Measurements from ENCODE around the gene RPA1.
"Not testable (repeated sequence)": the region's sequence is repeated elsewhere in the genome, so short reads cannot be mapped to it uniquely, and the experiment has no call there.

The RPA1 gene

GRCh38 chr17:1820528-1821252, 9.1 kb upstream of the RPA1 start:
- no peak for DNase-seq

- DNase-seq: no peak
Measured at GRCh38 chr17:1829216-1829591, 601 bp upstream of the RPA1 start.

GRCh38 chr17:1830288-1830687, 483 bp downstream of the RPA1 start:
- peak; percentile 45 for DNase-seq

DNA sequence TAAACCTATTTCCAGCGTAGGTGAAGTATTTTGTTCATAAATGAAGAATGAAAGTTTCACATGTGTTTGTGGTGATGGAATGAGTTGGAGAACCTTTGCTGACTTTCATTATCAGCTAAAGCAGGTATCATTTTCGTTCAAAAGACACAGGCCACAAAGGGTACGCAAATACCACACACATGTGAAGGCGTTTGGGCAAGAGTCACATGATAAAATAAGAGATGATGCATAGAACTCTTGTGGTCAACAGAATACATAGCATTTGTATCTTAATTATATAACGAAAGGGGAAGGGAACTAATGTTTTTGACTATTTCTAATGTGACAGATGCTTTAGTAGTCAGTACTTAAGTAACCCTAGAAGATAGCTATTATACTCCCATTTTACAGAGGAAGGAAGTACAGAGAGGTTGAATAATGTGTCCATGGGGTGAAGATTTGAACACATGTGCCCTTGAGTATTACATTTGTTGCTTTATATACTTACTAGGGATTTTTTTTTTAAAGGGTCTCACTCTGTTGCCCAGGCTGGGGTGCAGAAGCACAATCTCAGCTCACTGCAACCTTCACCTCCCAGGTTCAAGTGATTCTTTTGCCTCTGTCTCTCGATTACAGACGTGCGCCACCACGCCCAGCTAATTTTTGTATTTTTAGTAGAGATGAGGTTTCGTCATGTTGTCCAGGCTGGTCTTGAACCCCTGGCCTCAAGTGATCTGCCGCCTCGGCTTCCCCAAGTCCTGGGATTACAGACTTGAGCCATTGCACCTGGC, 4.8 kb downstream of the RPA1 start:
- DNase-seq: no peak

DNA sequence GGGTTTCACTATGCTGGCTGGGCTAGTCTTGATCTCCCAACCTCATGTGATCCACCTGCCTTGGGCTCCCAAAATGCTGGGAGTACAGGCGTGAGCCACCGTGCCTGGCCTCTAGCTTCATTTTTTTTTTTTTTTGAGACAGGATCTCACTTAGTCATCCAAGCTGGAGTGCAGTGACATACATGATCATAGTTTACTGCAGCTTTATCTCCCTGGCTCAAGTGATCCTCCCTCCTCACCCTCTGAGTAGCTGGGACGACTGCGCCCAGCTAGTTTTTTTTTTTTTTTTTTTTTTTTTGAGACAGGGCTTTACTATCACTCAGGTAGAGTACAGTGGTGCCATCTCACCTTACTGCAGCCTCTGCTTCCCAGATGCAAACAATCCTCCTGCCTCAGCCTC, 9.7 kb downstream of the RPA1 start:
- DNase-seq: no peak

GRCh38 chr17:1843947-1844346, 14.1 kb downstream of the RPA1 start:
- no peak for DNase-seq

- DNase-seq: peak; percentile 44
Measured at GRCh38 chr17:1847191-1847590, 17.4 kb downstream of the RPA1 start.

DNA sequence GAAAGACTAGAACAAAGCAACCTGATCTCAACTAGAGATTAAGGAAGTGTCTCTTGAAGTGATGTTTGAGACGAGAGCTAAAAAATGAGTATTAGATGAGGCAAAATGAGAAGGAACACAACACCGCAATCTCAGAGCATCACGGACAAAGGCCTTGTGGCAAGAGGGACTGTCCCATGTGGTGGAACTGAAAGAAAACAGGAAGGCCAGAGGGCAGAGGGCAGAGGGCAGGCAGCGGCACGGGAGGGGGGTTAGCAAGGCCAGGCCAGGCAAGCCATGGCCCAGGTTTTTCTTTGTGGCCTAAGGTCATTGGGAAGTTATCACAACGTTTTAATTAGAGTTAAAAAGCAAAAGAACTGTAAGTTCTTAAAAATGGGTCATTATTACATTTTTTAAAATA, 22.5 kb downstream of the RPA1 start:
- no peak for DNase-seq

DNA sequence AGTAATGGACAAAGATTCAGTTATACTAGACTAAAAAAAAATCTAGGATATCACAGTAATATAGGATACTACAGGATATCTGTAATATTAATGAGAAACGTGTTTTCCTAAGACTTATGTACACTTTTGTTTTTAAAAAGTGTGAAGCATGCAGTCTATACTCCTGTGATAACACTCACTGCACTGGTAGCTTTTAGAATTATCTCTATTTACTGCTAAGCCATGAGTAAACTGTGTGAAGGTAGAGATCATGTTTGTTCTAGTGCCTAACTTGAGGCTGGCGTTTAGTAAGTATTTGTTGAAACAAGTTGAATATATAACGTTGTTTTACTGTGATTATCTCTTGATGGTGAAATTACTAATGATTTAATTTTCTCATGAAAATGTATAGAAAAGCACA, 23.9 kb downstream of the RPA1 start:
- no peak for DNase-seq

DNA sequence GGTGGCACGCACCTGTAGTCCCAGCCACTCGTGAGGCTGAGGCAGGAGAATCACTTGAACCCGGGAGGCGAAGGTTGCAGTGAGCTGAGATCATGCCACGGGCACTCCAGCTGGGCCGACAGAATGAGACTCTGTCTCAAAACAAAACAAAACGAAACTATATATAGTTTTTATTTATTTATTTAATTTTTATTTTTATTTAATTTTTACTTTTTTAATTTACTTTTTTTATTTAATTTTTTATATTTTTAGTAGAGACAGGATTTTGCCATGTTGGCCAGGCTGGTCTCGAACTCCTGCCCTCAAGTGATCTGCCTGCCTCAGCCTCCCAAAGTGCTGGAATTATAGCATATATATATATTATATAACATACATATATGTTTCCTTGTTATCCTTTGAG, 26.7 kb downstream of the RPA1 start:
- not testable (repeated sequence) for DNase-seq

DNA sequence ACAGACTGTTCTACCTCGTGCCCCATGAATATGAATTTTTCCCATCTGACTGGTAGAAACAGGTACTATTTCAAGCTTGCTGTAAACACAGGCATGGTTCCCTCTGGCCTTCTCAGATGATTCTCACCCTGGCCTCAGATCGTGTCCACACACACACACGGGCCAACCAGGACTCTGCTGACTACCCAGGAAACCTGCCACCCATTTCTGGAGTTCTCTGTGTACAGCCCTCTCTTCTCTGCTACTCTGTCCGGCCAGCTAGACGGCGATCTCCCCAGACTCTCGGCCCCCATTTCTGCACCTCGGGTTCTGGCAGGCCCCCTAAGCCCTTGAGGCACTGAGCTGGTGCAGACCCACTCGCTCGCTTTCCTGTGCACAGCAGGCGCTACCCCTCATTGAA, 31.2 kb downstream of the RPA1 start:
- DNase-seq: no peak

GRCh38 chr17:1861391-1862010, 31.7 kb downstream of the RPA1 start:
- DNase-seq: no peak

DNA sequence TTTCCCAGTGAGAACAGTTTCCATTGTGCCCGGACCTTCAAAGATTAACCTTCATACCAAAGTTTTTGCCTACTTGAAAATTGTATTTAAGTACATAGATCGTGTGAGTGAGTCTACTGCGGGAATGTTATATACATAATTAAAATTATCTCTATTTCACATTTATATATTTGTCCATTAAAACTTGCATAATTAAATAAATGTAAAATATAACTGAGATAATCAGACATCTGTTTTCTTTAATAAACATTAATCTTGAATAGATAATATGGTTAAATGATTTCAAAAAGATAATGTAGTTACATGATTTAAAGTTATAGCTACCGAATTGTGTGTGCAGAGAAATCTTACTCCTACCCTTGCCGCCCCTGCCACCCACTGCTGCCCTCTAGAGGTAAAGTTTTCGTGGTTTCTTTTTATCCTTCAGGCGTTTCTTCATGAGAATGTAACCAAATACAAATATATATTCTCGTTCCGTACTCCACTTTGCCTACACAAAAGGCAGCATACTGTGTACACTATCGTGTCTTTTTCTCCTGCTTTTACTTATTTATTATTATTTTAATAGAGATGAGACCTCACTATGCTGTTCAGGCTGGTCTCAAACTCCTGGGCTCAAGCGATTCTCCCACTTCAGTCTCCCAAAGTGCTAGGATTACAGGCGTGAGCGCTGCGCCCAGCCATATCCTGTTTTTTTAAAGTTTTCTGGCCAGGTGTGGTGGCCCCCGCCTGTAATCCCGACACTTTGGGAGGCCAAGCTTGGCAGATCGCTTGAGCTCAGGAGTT, 35.6 kb downstream of the RPA1 start:
- DNase-seq: no peak

- DNase-seq: no peak
Measured at GRCh38 chr17:1867307-1867706, 37.5 kb downstream of the RPA1 start.

GRCh38 chr17:1868090-1868489, 38.3 kb downstream of the RPA1 start:
- DNase-seq: no peak

DNA sequence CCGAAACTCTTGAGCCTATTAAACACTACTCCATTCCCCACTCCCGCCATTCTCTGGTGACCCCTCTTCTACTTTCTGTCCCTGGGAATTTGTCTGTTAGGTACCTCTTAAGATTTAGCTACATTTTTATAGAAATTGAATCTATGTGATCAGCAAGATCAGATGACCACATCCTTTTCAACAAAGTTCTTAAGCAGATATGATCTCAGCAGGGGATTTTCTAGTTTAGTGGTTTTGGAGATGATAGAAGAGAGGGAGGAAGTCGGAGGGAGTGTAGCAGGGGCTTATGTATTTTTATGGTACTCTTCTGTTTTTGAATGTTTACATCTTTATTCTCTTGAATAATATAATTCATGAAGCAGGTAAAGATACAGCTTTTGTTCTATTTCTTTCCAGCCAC, 40.8 kb downstream of the RPA1 start:
- no peak for DNase-seq

DNA sequence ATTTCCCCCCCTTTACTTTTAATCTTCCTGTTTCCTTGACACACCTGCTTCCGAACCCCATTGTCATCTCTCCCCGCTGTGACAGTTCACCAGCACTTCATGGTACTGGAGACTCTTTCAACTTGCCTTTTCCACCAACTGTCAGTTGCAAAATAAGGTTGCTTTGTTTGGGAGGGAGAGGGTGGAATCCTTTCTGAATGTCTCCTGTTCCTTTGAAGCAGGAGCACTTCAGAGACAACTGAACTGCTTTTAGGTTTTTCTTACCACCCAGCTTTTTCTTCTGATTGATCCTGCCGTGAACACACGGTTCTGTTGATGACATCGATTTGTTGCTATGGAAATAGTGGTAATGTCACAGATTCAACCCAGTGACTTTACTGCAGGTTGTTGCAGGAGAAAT, 42.0 kb downstream of the RPA1 start:
- DNase-seq: no peak

DNA sequence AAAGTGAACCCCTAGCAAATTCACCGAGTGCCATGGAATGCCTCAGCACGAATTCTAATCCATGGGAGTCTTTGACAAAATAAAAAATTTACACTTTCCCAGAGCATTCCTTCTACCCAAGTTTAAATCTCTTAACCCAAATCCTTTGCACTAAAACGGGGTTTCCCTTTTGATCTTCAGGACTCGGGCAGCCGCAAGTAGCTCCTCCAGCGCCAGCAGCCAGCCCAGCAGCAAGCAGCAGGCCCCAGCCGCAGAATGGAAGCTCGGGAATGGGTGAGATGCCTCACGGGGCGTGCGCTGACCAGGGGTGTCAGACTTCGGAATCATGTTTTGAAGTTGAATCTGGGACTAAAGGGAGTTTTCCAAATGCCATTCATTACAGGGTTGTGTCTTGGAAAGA, 42.4 kb downstream of the RPA1 start:
- no peak for DNase-seq

- no peak for DNase-seq
Measured at GRCh38 chr17:1872976-1873375, 43.2 kb downstream of the RPA1 start.

DNA sequence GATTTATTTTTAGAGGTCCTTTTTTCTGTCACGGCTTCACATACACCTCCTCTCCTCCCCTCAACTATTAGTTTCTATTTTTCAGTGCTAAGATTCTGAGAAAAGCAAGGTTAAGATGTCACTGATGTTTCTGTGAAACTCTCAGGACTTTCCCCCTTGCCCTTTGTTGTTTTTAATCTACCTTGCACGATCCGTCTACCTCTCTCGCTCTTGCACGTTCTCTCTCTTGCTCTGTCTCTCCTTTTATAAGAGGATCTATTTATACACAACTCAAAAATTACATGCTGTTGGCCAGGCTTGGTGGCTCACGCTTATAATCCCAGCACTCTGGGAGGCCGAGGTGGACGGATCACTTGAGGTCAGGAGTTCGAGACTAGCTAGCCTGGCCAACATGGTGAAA, 43.6 kb downstream of the RPA1 start:
- DNase-seq: no peak

- no peak for DNase-seq
Measured at GRCh38 chr17:1875597-1875996, 45.8 kb downstream of the RPA1 start.

- DNase-seq: no peak
Measured at GRCh38 chr17:1878419-1879121, 48.8 kb downstream of the RPA1 start.
